Mesendoderm (in vitro differentiated cells): ENCODE data around the gene MSH3.

Source experiments
- DNase-seq: peaks from one replicate; pipeline ENCODE4 v3.0.0; 2013
- H2AK5ac ChIP-seq: 2 replicates; pipeline ENCODE4 v1.6.1; 2013; ENCODE audit warnings: low read length, inconsistent platforms
- H2BK120ac ChIP-seq: 2 replicates; pipeline ENCODE4 v1.6.1; 2013; ENCODE audit warnings: low read depth, mild to moderate bottlenecking, low read length, moderate library complexity, mixed read lengths
- H2BK15ac ChIP-seq: replicated peaks from 2 replicates; pipeline ENCODE4 v1.6.1; 2013; ENCODE audit warnings: low read depth, mild to moderate bottlenecking, moderate library complexity
- H2BK5ac ChIP-seq: 2 replicates; pipeline ENCODE4 v1.6.1; 2013; ENCODE audit warnings: low read length, inconsistent platforms
- H3K18ac ChIP-seq: 2 replicates; pipeline ENCODE4 v1.6.1; 2013; ENCODE audit warnings: mild to moderate bottlenecking, low read length, mixed read lengths
- H3K23ac ChIP-seq: one replicate; pipeline ENCODE4 v1.6.1; 2013; ENCODE audit warnings: low read length
- H3K27ac ChIP-seq: 2 replicates; pipeline ENCODE4 v1.5.1; 2013; ENCODE audit warnings: low read depth, mild to moderate bottlenecking, inconsistent platforms, low read length, moderate library complexity
- H3K27me3 ChIP-seq: 2 replicates; pipeline ENCODE4 v1.6.1; 2013; ENCODE audit warnings: low read length, control low read depth, mild to moderate bottlenecking, inconsistent platforms; ENCODE audit not compliant: insufficient read depth, poor library complexity
- H3K36me3 ChIP-seq: 2 replicates; pipeline ENCODE4 v1.6.1; 2013; ENCODE audit warnings: low read length, inconsistent platforms; ENCODE audit not compliant: control insufficient read depth, insufficient read depth
- H3K4ac ChIP-seq: one replicate; pipeline ENCODE4 v1.6.1; 2013; ENCODE audit warnings: low read depth, mild to moderate bottlenecking, low read length, moderate library complexity
- H3K4me1 ChIP-seq: 2 replicates; pipeline ENCODE4 v1.6.1; 2013; ENCODE audit warnings: low read depth, low read length, inconsistent platforms; ENCODE audit not compliant: control insufficient read depth
- H3K4me2 ChIP-seq: 2 replicates; pipeline ENCODE4 v1.6.1; 2013; ENCODE audit warnings: low read length
- H3K4me3 ChIP-seq: 2 replicates; pipeline ENCODE4 v1.5.1; 2013; ENCODE audit warnings: mild to moderate bottlenecking, low read length
- H3K56ac ChIP-seq: one replicate; pipeline ENCODE4 v1.6.1; 2013; ENCODE audit warnings: low read length
- H3K79me1 ChIP-seq: 2 replicates; pipeline ENCODE4 v1.6.1; 2013; ENCODE audit warnings: low read length, inconsistent platforms
- H3K79me2 ChIP-seq: 2 replicates; pipeline ENCODE4 v1.6.1; 2013; ENCODE audit warnings: mild to moderate bottlenecking, low read length; ENCODE audit not compliant: control insufficient read depth, insufficient read depth
- H3K9ac ChIP-seq: 2 replicates; pipeline ENCODE4 v1.6.1; 2013; ENCODE audit warnings: low read length, inconsistent platforms
- H4K5ac ChIP-seq: one replicate; pipeline ENCODE4 v1.6.1; 2013; ENCODE audit warnings: low read length
- H4K8ac ChIP-seq: one replicate; pipeline ENCODE4 v1.6.1; 2013; ENCODE audit warnings: low read depth, mild to moderate bottlenecking, control low read depth, low read length, moderate library complexity
- WGBS: extraction: QIAGEN DNeasy Blood & Tissue Kit; methylation state at CpG from one replicate; pipeline ENCODE4 v1.1.7; 2013; ENCODE audit warnings: low lambda C conversion rate, missing lambda C conversion rate; ENCODE audit not compliant: insufficient coverage; ENCODE audit errors: extremely low coverage; 5-methylcytosine and 5-hydroxymethylcytosine counted together

MSH3 gene

GRCh38 chr5:80707645-80708044 is 53.2 kb downstream of the MSH3 start:
- Histone ChIP-seq H2BK120ac (no peak overlapping the region), H4K5ac (no peak overlapping the region), H2AK5ac (no peak overlapping the region), H2BK5ac (no peak overlapping the region), H3K56ac (no peak overlapping the region), H3K36me3 (no peaks in the 10 kb centered on the region), H3K4me3 (no peak overlapping the region), H3K79me2 (no peaks in the 10 kb centered on the region), H3K23ac (no peak overlapping the region), H3K4ac (no peak overlapping the region), H3K4me2 (no peak overlapping the region), H2BK15ac (no peak overlapping the region), H3K27me3 (no peaks in the 10 kb centered on the region), H3K4me1 (no peaks in the 10 kb centered on the region), H3K27ac (no peak overlapping the region), H3K9ac (no peak overlapping the region), H3K18ac (no peak overlapping the region), H4K8ac (no peak overlapping the region), H3K79me1 (no peaks in the 10 kb centered on the region)
- no CpG with 5 or more reads among the region's 1 CpG for WGBS
- DNase-seq: no peak

GRCh38 chr5:80711216-80711615 is 56.8 kb downstream of the MSH3 start:
- Histone ChIP-seq H3K4me1 (no peaks in the 10 kb centered on the region), H2BK120ac (no peak overlapping the region), H3K4ac (no peak overlapping the region), H3K27me3 (no peaks in the 10 kb centered on the region), H3K4me2 (no peak overlapping the region), H3K4me3 (no peak overlapping the region), H3K27ac (no peak overlapping the region), H3K79me1 (no peaks in the 10 kb centered on the region), H3K36me3 (no peaks in the 10 kb centered on the region), H2BK5ac (no peak overlapping the region), H3K23ac (no peak overlapping the region), H2AK5ac (no peak overlapping the region), H2BK15ac (no peak overlapping the region), H4K5ac (no peak overlapping the region), H3K79me2 (no peaks in the 10 kb centered on the region), H3K9ac (no peak overlapping the region), H4K8ac (no peak overlapping the region), H3K56ac (no peak overlapping the region), H3K18ac (no peak overlapping the region)
- WGBS: no CpG with 5 or more reads among the region's 5 CpGs
- no peak for DNase-seq

GRCh38 chr5:80711938-80712337 is 57.5 kb downstream of the MSH3 start:
- H4K5ac ChIP-seq: no peak overlapping the region
- WGBS: no CpG with 5 or more reads among the region's 3 CpGs
- H2AK5ac ChIP-seq: no peak overlapping the region
- H3K23ac ChIP-seq: no peak overlapping the region
- H3K9ac ChIP-seq: no peak overlapping the region
- H3K56ac ChIP-seq: no peak overlapping the region
- H4K8ac ChIP-seq: no peak overlapping the region
- H3K27ac ChIP-seq: no peak overlapping the region
- no peaks in the 10 kb centered on the region for H3K27me3 ChIP-seq
- no peak overlapping the region for H2BK120ac ChIP-seq
- H3K4me1 ChIP-seq: no peaks in the 10 kb centered on the region
- H3K79me1 ChIP-seq: no peaks in the 10 kb centered on the region
- H3K18ac ChIP-seq: no peak overlapping the region
- H3K4ac ChIP-seq: no peak overlapping the region
- no peak overlapping the region for H2BK5ac ChIP-seq
- no peaks in the 10 kb centered on the region for H3K79me2 ChIP-seq
- H3K4me3 ChIP-seq: no peak overlapping the region
- peak; percentile 81 for DNase-seq
- no peaks in the 10 kb centered on the region for H3K36me3 ChIP-seq
- no peak overlapping the region for H2BK15ac ChIP-seq
- H3K4me2 ChIP-seq: no peak overlapping the region

GRCh38 chr5:80712919-80713318 is 58.5 kb downstream of the MSH3 start:
- no peaks in the 10 kb centered on the region for H3K27me3 ChIP-seq
- no peak overlapping the region for H4K8ac ChIP-seq
- H4K5ac ChIP-seq: no peak overlapping the region
- H2BK5ac ChIP-seq: no peak overlapping the region
- no peaks in the 10 kb centered on the region for H3K36me3 ChIP-seq
- H3K18ac ChIP-seq: no peak overlapping the region
- H3K27ac ChIP-seq: no peak overlapping the region
- H3K4me2 ChIP-seq: no peak overlapping the region
- no CpG with 5 or more reads among the region's 2 CpGs for WGBS
- no peaks in the 10 kb centered on the region for H3K79me1 ChIP-seq
- H3K9ac ChIP-seq: no peak overlapping the region
- H3K23ac ChIP-seq: no peak overlapping the region
- no peaks in the 10 kb centered on the region for H3K79me2 ChIP-seq
- no peaks in the 10 kb centered on the region for H3K4me1 ChIP-seq
- no peak overlapping the region for H3K56ac ChIP-seq
- H3K4me3 ChIP-seq: no peak overlapping the region
- no peak overlapping the region for H2BK15ac ChIP-seq
- no peak for DNase-seq
- H2BK120ac ChIP-seq: no peak overlapping the region
- no peak overlapping the region for H2AK5ac ChIP-seq
- no peak overlapping the region for H3K4ac ChIP-seq

GRCh38 chr5:80713631-80714030 is 59.2 kb downstream of the MSH3 start:
- H3K4me2 ChIP-seq: no peak overlapping the region
- H3K79me2 ChIP-seq: no peaks in the 10 kb centered on the region
- H3K27me3 ChIP-seq: no peaks in the 10 kb centered on the region
- H3K36me3 ChIP-seq: no peaks in the 10 kb centered on the region
- H3K4me3 ChIP-seq: no peak overlapping the region
- H2BK120ac ChIP-seq: no peak overlapping the region
- H3K56ac ChIP-seq: no peak overlapping the region
- H4K8ac ChIP-seq: no peak overlapping the region
- no peak overlapping the region for H3K27ac ChIP-seq
- no peak overlapping the region for H2BK5ac ChIP-seq
- peak; percentile 29 for DNase-seq
- no CpG with 5 or more reads among the region's 5 CpGs for WGBS
- H3K18ac ChIP-seq: no peak overlapping the region
- H2BK15ac ChIP-seq: no peak overlapping the region
- H2AK5ac ChIP-seq: no peak overlapping the region
- H3K4ac ChIP-seq: no peak overlapping the region
- no peaks in the 10 kb centered on the region for H3K79me1 ChIP-seq
- no peak overlapping the region for H3K23ac ChIP-seq
- H4K5ac ChIP-seq: no peak overlapping the region
- H3K4me1 ChIP-seq: no peaks in the 10 kb centered on the region
- no peak overlapping the region for H3K9ac ChIP-seq

GRCh38 chr5:80714570-80715298 is 60.3 kb downstream of the MSH3 start:
- H4K5ac ChIP-seq: no peak overlapping the region
- no peak overlapping the region for H3K23ac ChIP-seq
- H4K8ac ChIP-seq: no peak overlapping the region
- H2BK120ac ChIP-seq: no peak overlapping the region
- no peak overlapping the region for H2AK5ac ChIP-seq
- no peaks in the 10 kb centered on the region for H3K79me1 ChIP-seq
- no peak overlapping the region for H3K4me3 ChIP-seq
- WGBS: no CpG with 5 or more reads among the region's 5 CpGs
- no peaks in the 10 kb centered on the region for H3K79me2 ChIP-seq
- no peaks in the 10 kb centered on the region for H3K27me3 ChIP-seq
- no peak overlapping the region for H2BK15ac ChIP-seq
- H3K4ac ChIP-seq: no peak overlapping the region
- DNase-seq: no peak
- no peak overlapping the region for H3K27ac ChIP-seq
- H3K36me3 ChIP-seq: no peaks in the 10 kb centered on the region
- no peak overlapping the region for H2BK5ac ChIP-seq
- H3K9ac ChIP-seq: no peak overlapping the region
- H3K56ac ChIP-seq: no peak overlapping the region
- H3K4me1 ChIP-seq: no peaks in the 10 kb centered on the region
- no peak overlapping the region for H3K4me2 ChIP-seq
- no peak overlapping the region for H3K18ac ChIP-seq
